SK-N-SH treated with all-trans-retinoic acid at 6 μM for 48 hours (cell line): ENCODE data around the gene SNX21.

Experiments
- CREB5 ChIP-seq: fragments of 250-450 bp; sonication (Bioruptor Pico); IDR thresholded peaks from 2 replicates; pipeline ENCODE4 v1.5.1; 2020; ENCODE audit warnings: low read depth, mild to moderate bottlenecking, moderate library complexity
- PATZ1 ChIP-seq: fragments of 250-450 bp; sonication (Bioruptor Pico); IDR thresholded peaks from 2 replicates; pipeline ENCODE4 v1.8.0; 2020; ENCODE audit warnings: mild to moderate bottlenecking, moderate library complexity, borderline replicate concordance

GRCh38 chr20:45867136-45867818, 33.7 kb downstream of the SNX21 start:
- TF ChIP-seq PATZ1 (CRISPR knock-in tag), result no peak
- TF ChIP-seq CREB5 (CRISPR knock-in tag), result no peak
